Panc1 (cell line): ENCODE data around the gene ENO1.
"Not testable (repeated sequence)": the region's sequence is repeated elsewhere in the genome, so short reads cannot be mapped to it uniquely, and the experiment has no call there.

Source experiments
- POLR2AphosphoS5 ChIP-seq: IDR thresholded peaks from 2 replicates; pipeline ENCODE4 v1.6.1; 2012; ENCODE audit warnings: mild to moderate bottlenecking, low read depth, low read length, moderate library complexity
- TF ChIP-seq, protein P1 (sequence below): fragments of 450-650 bp; IDR thresholded peaks from 2 replicates; pipeline ENCODE4 v1.5.1; 2017; ENCODE audit warnings: mild to moderate bottlenecking

DNA sequence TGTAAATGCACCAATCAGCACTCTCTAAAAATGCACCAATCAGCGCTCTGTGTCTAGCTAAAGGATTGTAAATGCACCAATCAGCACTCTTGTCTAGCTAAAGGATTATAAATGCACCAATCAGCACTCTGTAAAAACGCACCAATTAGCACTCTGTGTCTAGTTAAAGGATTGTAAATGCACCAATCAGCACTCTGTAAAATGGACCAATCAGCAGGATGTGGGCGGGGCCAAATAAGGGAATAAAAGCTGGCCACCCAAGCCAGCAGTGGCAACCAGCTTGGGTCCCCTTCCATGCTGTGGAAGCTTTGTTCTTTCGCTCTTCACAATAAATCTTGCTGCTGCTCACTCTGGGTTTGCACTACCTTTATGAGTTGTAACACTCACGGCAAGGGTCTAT lies 19.9 kb upstream of the ENO1 start:
- TF ChIP-seq, protein P1, sequence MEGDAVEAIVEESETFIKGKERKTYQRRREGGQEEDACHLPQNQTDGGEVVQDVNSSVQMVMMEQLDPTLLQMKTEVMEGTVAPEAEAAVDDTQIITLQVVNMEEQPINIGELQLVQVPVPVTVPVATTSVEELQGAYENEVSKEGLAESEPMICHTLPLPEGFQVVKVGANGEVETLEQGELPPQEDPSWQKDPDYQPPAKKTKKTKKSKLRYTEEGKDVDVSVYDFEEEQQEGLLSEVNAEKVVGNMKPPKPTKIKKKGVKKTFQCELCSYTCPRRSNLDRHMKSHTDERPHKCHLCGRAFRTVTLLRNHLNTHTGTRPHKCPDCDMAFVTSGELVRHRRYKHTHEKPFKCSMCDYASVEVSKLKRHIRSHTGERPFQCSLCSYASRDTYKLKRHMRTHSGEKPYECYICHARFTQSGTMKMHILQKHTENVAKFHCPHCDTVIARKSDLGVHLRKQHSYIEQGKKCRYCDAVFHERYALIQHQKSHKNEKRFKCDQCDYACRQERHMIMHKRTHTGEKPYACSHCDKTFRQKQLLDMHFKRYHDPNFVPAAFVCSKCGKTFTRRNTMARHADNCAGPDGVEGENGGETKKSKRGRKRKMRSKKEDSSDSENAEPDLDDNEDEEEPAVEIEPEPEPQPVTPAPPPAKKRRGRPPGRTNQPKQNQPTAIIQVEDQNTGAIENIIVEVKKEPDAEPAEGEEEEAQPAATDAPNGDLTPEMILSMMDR: not testable (repeated sequence)
- TF ChIP-seq POLR2AphosphoS5: not testable (repeated sequence)
